DMS114 treated with DMSO at 0.1 percent for 48 hours (cell line): ENCODE results near the gene TBC1D22A.

Experiments used
- DNase-seq: peaks from one replicate; lab custom pipeline; 2025; ENCODE audit not compliant: unreplicated experiment; lab: John Stamatoyannopoulos, UW

TBC1D22A gene

GRCh38 chr22:46923394-46923793 is 160.9 kb downstream of the TBC1D22A start:
- no peak for DNase-seq

GRCh38 chr22:46925818-46926217 is 163.4 kb downstream of the TBC1D22A start:
- no peak for DNase-seq

GRCh38 chr22:46929046-46929709 is 166.7 kb downstream of the TBC1D22A start:
- DNase-seq = no peak

GRCh38 chr22:46929710-46930204 is 167.3 kb downstream of the TBC1D22A start:
- no peak for DNase-seq

- DNase-seq = no peak
Measured at GRCh38 chr22:46931414-46931813, 169.0 kb downstream of the TBC1D22A start.

GRCh38 chr22:46931881-46932280 is 169.4 kb downstream of the TBC1D22A start:
- DNase-seq = no peak

- no peak for DNase-seq
Measured at GRCh38 chr22:46933040-46933930, 170.8 kb downstream of the TBC1D22A start.

GRCh38 chr22:46934172-46934745 is 171.8 kb downstream of the TBC1D22A start:
- DNase-seq = no peak

GRCh38 chr22:46934746-46935491 is 172.5 kb downstream of the TBC1D22A start:
- DNase-seq = no peak

- no peak for DNase-seq
Measured at GRCh38 chr22:46935506-46936377, 173.3 kb downstream of the TBC1D22A start.

- DNase-seq = no peak
Measured at GRCh38 chr22:46936378-46936903, 174.0 kb downstream of the TBC1D22A start.

GRCh38 chr22:46937185-46937584 is 174.7 kb downstream of the TBC1D22A start:
- DNase-seq = no peak

GRCh38 chr22:46937939-46938338 is 175.5 kb downstream of the TBC1D22A start:
- DNase-seq = no peak

GRCh38 chr22:46941968-46942798 is 179.7 kb downstream of the TBC1D22A start:
- no peak for DNase-seq

GRCh38 chr22:46942799-46943785 is 180.6 kb downstream of the TBC1D22A start:
- DNase-seq = no peak

- no peak for DNase-seq
Measured at GRCh38 chr22:46945481-46945880, 183.0 kb downstream of the TBC1D22A start.

GRCh38 chr22:46946383-46946962 is 184.0 kb downstream of the TBC1D22A start:
- no peak for DNase-seq
